ENCODE results near the gene TNFAIP3.

- TF ChIP-seq POLR2A (IDR thresholded peaks at IDR 0.05; ENCODE audit: extremely low read depth, insufficient read length), result no peak
- TF ChIP-seq CTCF (IDR thresholded peaks at IDR 0.05; ENCODE audit: low read depth, low read length), result no peak
- TF ChIP-seq MAX (IDR thresholded peaks at IDR 0.05; ENCODE audit: low read depth, low read length), result no peak
- TF ChIP-seq MYC (IDR thresholded peaks at IDR 0.05; ENCODE audit: low read depth, low read length), result no peak
Observed at GRCh38 chr6:137923866-137924653, 57.0 kb downstream of the TNFAIP3 start.

Measured in NB4 (cell line).